Amygdala (tissue), 56 donors: ENCODE results near the gene SUCLA2.
A peak's percentile ranks its signal among the peaks of the same experiment; 100 is the strongest.
"Not testable (repeated sequence)": the region's sequence is repeated elsewhere in the genome, so short reads cannot be mapped to it uniquely, and the experiment has no call there.

Experiments used
- DNase-seq, 56 donors: peaks; one replicate each; lab custom pipeline; 2025; lab: John Stamatoyannopoulos, UW

SUCLA2 gene

GRCh38 chr13:47997384-47997783 is 3.7 kb downstream of the SUCLA2 start:
- no peak for DNase-seq

GRCh38 chr13:47991859-47992258 is 9.2 kb downstream of the SUCLA2 start:
- no peak for DNase-seq

GRCh38 chr13:47990920-47991466 is 10.1 kb downstream of the SUCLA2 start:
- no peak for DNase-seq

GRCh38 chr13:47990427-47990826 is 10.6 kb downstream of the SUCLA2 start:
- no peak for DNase-seq

DNA sequence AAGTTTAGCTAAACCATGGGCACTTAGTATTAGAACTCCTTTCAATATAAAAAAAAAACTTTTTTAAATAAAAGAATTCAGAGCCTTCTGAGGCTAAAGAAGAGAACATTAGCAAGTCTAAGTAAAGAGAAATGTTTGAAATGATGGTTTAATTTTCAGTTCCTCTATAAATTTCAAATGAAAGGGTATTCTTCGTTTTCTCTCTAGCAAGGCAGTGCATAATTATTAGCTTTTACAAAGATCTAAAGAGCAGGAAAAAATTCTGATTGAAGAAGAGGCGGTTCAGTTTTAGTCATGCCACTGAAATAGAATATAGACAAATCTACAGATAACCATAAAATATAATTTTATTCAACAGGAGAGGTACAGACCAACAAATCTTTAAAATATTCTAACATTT is 18.0 kb downstream of the SUCLA2 start:
- DNase-seq = no peak

- DNase-seq = no peak
Measured at GRCh38 chr13:47976325-47976724, 24.7 kb downstream of the SUCLA2 start.

- no peak for DNase-seq
Measured at GRCh38 chr13:47964863-47965262, 36.2 kb downstream of the SUCLA2 start.

GRCh38 chr13:47962237-47962636 is 38.8 kb downstream of the SUCLA2 start:
- no peak for DNase-seq

GRCh38 chr13:47959468-47960247 is 41.4 kb downstream of the SUCLA2 start:
- no peak for DNase-seq

DNA sequence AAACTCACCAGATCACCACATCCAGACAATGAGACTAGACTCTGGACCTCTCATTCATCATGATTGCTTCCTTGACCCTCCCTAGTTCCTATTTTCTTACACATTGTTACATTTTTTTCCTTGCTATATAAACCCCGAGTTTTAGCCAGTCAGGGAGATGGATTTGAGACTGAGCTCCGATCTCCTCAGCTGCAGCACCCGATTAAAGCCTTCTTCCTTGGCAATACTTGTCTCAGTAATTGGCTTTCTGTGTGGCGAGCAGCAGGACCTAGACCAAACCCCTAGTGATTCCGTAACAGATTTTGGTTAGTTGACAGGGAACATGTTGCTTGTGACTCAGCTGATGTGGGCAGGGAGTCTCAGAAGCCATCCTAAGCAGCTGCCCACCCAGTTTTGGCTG is 44.0 kb downstream of the SUCLA2 start:
- DNase-seq = no peak

GRCh38 chr13:47955836-47956235 is 45.2 kb downstream of the SUCLA2 start:
- DNase-seq = no peak

DNA sequence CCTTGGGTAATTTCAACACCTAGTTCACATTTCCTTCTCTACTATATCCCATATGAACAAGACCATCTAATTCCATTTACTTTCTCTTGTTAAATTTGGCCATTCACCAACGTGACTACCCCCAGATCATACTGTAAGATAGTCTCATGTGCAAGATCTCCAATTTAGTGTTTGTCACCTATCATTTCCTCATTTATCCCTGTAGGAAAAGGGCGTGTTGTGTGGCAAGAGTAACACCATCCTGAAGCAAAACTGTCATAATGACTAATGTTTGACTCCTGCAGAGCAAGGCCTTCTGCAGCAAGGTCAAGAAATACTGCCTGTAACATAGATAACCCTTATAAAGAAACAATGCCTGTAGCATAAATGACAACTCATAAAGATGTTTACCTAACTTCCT is 51.3 kb downstream of the SUCLA2 start:
- DNase-seq = no peak

GRCh38 chr13:47945738-47946137 is 55.3 kb downstream of the SUCLA2 start:
- no peak for DNase-seq

DNA sequence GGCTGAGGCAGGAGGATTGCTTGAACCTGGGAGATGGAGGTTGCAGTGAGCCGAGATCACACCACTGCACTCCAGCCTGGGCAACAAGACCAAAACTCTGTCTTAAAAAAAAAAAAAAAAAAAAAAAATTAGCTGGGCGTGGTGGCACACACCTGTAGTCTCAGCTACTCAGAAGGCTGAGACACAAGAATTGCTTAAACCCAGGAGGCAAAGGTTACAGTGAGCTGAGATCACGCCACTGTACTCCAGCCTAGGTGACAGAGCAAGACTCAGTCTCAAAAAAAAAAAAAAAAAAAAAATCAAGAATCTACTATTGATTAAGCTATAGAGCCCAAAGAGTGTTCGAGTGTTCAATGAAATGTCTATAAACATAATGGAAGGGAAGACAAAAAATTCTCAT is 55.9 kb downstream of the SUCLA2 start:
- not testable (repeated sequence) for DNase-seq

DNA sequence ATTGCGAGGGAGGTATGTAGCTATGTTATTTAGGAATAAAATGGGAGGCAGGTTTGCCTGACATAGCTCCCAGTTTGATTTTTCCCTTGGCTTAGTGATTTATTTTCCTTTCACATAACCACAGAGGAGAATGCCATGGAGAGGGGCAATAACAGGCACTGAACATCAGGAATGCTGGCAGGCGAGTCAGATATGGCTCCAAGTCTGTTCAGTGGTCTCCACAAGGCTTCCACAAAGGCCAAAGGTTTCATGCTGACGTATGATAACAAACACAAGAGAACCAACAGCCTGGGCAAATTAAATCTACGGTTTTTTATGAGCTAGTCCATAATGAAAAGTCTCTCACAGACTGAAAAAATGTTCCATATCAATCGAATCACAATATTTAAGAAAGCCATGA is 66.7 kb downstream of the SUCLA2 start:
- no peak for DNase-seq

GRCh38 chr13:47932950-47933923 is 67.8 kb downstream of the SUCLA2 start:
- DNase-seq = peak in 1 of 56 donors; percentile 12

- DNase-seq = no peak
Measured at GRCh38 chr13:47930649-47931165, 70.4 kb downstream of the SUCLA2 start.

- DNase-seq = no peak
Measured at GRCh38 chr13:47929156-47929555, 71.9 kb downstream of the SUCLA2 start.

- DNase-seq = no peak
Measured at GRCh38 chr13:47917022-47917574, 84.0 kb downstream of the SUCLA2 start.

DNA sequence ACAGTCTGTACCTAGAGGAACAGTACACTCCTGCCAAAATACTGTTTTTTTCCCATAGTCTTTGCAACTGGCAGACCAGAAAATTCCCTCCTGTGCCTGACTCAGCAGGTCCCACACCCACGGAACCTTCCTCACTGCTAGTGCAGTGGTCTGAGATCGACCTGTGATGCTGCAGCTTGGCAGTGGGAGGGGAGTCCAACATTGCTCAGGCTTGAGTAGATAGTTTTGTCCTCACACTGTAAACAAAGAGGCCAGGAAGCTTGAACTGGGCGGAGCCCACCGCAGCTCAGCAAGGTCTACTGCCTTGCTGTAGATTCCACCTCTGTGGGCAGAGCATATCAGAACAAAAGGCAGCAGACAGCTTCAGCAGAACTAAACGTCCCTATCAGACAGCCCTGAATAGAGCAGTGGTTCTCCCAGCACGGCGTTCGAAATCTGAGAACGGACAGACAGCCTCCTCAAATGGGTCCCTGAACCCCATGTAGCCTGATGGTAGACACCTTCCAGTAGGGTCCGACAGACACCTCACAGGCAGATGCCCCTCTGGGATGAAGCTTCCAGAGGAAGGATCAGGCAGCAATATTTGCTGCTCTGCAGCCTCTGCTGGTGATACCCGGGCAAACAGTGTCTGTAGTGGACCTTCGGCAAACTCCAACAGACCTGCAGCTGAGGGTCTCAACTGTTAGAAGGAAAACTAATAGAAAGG is 92.7 kb downstream of the SUCLA2 start:
- DNase-seq = no peak
